Measurements from ENCODE around the gene PSMD11.
A peak's percentile ranks its signal among the peaks of the same experiment; 100 is the strongest.

Gene PSMD11

GRCh38 chr17:32470405-32471167 lies 26.3 kb downstream of the PSMD11 start:
- DNase-seq: no peak

- no peak for DNase-seq
These were observed 27.3 kb downstream of the PSMD11 start for GRCh38 chr17:32471652-32472051.

- DNase-seq: no peak
These were observed 30.9 kb downstream of the PSMD11 start for GRCh38 chr17:32475258-32475657.

- no peak for DNase-seq
These were observed 32.9 kb downstream of the PSMD11 start for GRCh38 chr17:32477220-32477619.

- no peak for DNase-seq
These were observed 34.8 kb downstream of the PSMD11 start for GRCh38 chr17:32479074-32479617.

- no peak for DNase-seq
These were observed 36.9 kb downstream of the PSMD11 start for GRCh38 chr17:32481193-32481592.

- DNase-seq: no peak
These were observed 38.4 kb downstream of the PSMD11 start for GRCh38 chr17:32482568-32483320.

GRCh38 chr17:32483451-32484019 lies 39.2 kb downstream of the PSMD11 start:
- DNase-seq: no peak

GRCh38 chr17:32484041-32484461 lies 39.7 kb downstream of the PSMD11 start:
- DNase-seq: no peak

GRCh38 chr17:32484628-32485027 lies 40.3 kb downstream of the PSMD11 start:
- DNase-seq: no peak

- DNase-seq: no peak
These were observed 41.2 kb downstream of the PSMD11 start for GRCh38 chr17:32485261-32486110.

- no peak for DNase-seq
These were observed 41.9 kb downstream of the PSMD11 start for GRCh38 chr17:32486111-32486700.

GRCh38 chr17:32486701-32487472 lies 42.6 kb downstream of the PSMD11 start, which contains the start of gene CDK5R1:
CDK5R1 (plus strand) TSS chr17:32486993; CDS start chr17:32487621, 628 bp downstream.
- DNase-seq: peak; percentile 2

GRCh38 chr17:32487473-32488176 lies 43.3 kb downstream of the PSMD11 start:
- DNase-seq: no peak

GRCh38 chr17:32488177-32488542 lies 43.9 kb downstream of the PSMD11 start:
- no peak for DNase-seq

- no peak for DNase-seq
These were observed 44.4 kb downstream of the PSMD11 start for GRCh38 chr17:32488604-32489180.

GRCh38 chr17:32489320-32490100 lies 45.2 kb downstream of the PSMD11 start:
- no peak for DNase-seq

GRCh38 chr17:32490101-32490482 lies 45.8 kb downstream of the PSMD11 start:
- no peak for DNase-seq
